HepG2 (cell line): ENCODE results near the gene ZNF638. TPM values are rescaled to one million over a fixed set of nuclear protein-coding genes. Genes with fewer than 3 reads are reported as not detected.
A peak's percentile ranks its signal among the peaks of the same experiment; 100 is the strongest.

Experiments
- CSRNP2 ChIP-seq: sonication (generic); formaldehyde crosslinking; conservative IDR thresholded peaks from 2 replicates; pipeline ENCODE4 v1.8.0; 2022; ENCODE audit warnings: low read depth, missing genetic modification reagents
- EEA1 ChIP-seq: sonication (generic); formaldehyde crosslinking; IDR thresholded peaks from 2 replicates; pipeline ENCODE4 v1.5.1; 2020; ENCODE audit warnings: mild to moderate bottlenecking, missing genetic modification reagents, borderline replicate concordance
- IRF9 ChIP-seq: sonication (generic); formaldehyde crosslinking; IDR thresholded peaks from 2 replicates; pipeline ENCODE4 v1.8.0; 2022; ENCODE audit warnings: missing genetic modification reagents, mild to moderate bottlenecking, borderline replicate concordance
- KAT7 ChIP-seq: IDR thresholded peaks from 2 replicates; pipeline ENCODE4 v1.6.1; 2018; ENCODE audit warnings: borderline replicate concordance, missing compliant biosample characterization
- KDM6A ChIP-seq: IDR thresholded peaks from 2 replicates; pipeline ENCODE4 v1.6.1; 2016; ENCODE audit warnings: low read depth
- PITX1 ChIP-seq: sonication (generic); formaldehyde crosslinking; IDR thresholded peaks from 2 replicates; pipeline ENCODE4 v1.5.1; 2020; ENCODE audit warnings: mild to moderate bottlenecking, missing genetic modification reagents
- PTBP1 ChIP-seq: fragments of 200-400 bp; formaldehyde crosslinking; IDR thresholded peaks from 2 replicates; pipeline ENCODE4 v1.6.1; 2018; ENCODE audit warnings: low read length, low read depth; ENCODE audit not compliant: poor library complexity, severe bottlenecking
- REXO4 ChIP-seq: sonication (generic); formaldehyde crosslinking; IDR thresholded peaks from 2 replicates; pipeline ENCODE4 v1.8.0; 2022; ENCODE audit warnings: missing genetic modification reagents, mild to moderate bottlenecking, borderline replicate concordance
- SMARCC2 ChIP-seq: fragments of 450-650 bp; IDR thresholded peaks from 2 replicates; pipeline ENCODE4 v1.6.1; 2017; ENCODE audit warnings: antibody characterized with exemption, mild to moderate bottlenecking
- STAT5B ChIP-seq: sonication (generic); formaldehyde crosslinking; IDR thresholded peaks from 2 replicates; pipeline ENCODE4 v1.4.0; 2020; ENCODE audit warnings: missing genetic modification reagents
- SYNCRIP ChIP-seq: fragments of 200-400 bp; formaldehyde crosslinking; IDR thresholded peaks from 2 replicates; pipeline ENCODE4 v1.6.1; 2018; ENCODE audit warnings: mild to moderate bottlenecking, low read depth, low read length; ENCODE audit not compliant: insufficient read depth
- THAP7 ChIP-seq: sonication (generic); formaldehyde crosslinking; IDR thresholded peaks from 2 replicates; pipeline ENCODE4 v1.8.1; 2023; ENCODE audit warnings: mild to moderate bottlenecking, missing genetic modification reagents
- ZBTB20 ChIP-seq: sonication (generic); formaldehyde crosslinking; IDR thresholded peaks from 2 replicates; pipeline ENCODE4 v1.8.1; 2023; ENCODE audit warnings: missing genetic modification reagents, low read depth, mild to moderate bottlenecking, borderline replicate concordance
- ZBTB26 ChIP-seq: IDR thresholded peaks from 2 replicates; pipeline ENCODE4 v1.6.1; 2016; ENCODE audit warnings: missing compliant biosample characterization, missing genetic modification reagents, borderline replicate concordance
- ZNF282 ChIP-seq: fragments of 450-650 bp; IDR thresholded peaks from 2 replicates; pipeline ENCODE4 v1.6.1; 2018; ENCODE audit not compliant: partially characterized antibody
- ZNF564 ChIP-seq: sonication (generic); formaldehyde crosslinking; IDR thresholded peaks from 2 replicates; pipeline ENCODE4 v1.8.1; 2023; ENCODE audit warnings: mild to moderate bottlenecking, missing genetic modification reagents
- ZNF691 ChIP-seq: sonication (generic); formaldehyde crosslinking; IDR thresholded peaks from 2 replicates; pipeline ENCODE4 v1.4.0; 2020; ENCODE audit warnings: missing genetic modification reagents, low read depth, mild to moderate bottlenecking, borderline replicate concordance
- ZNF773 ChIP-seq: sonication (generic); formaldehyde crosslinking; IDR thresholded peaks from 2 replicates; pipeline ENCODE4 v1.4.0; 2020; ENCODE audit warnings: missing genetic modification reagents, borderline replicate concordance
- ZNF777 ChIP-seq: sonication (generic); formaldehyde crosslinking; IDR thresholded peaks from 2 replicates; pipeline ENCODE4 v1.4.0; 2020; ENCODE audit warnings: missing genetic modification reagents
- ZNF788 ChIP-seq: sonication (generic); formaldehyde crosslinking; IDR thresholded peaks from 2 replicates; pipeline ENCODE4 v1.5.0; 2020; ENCODE audit warnings: mild to moderate bottlenecking, missing genetic modification reagents, borderline replicate concordance
- ZNF816 ChIP-seq: sonication (generic); formaldehyde crosslinking; IDR thresholded peaks from 2 replicates; pipeline ENCODE4 v1.8.0; 2022; ENCODE audit warnings: missing genetic modification reagents, mild to moderate bottlenecking, borderline replicate concordance
- ZNF850 ChIP-seq: sonication (generic); formaldehyde crosslinking; conservative IDR thresholded peaks from 2 replicates; pipeline ENCODE4 v1.9.0; 2021; ENCODE audit warnings: mild to moderate bottlenecking, missing genetic modification reagents
- ZNF879 ChIP-seq: sonication (generic); formaldehyde crosslinking; IDR thresholded peaks from 2 replicates; pipeline ENCODE4 v1.8.1; 2023; ENCODE audit warnings: missing genetic modification reagents
- ZSCAN25 ChIP-seq: sonication (generic); formaldehyde crosslinking; IDR thresholded peaks from 2 replicates; pipeline ENCODE4 v1.8.0; 2022; ENCODE audit warnings: mild to moderate bottlenecking, missing genetic modification reagents
- polyA plus RNA-seq, 8 experiments: library from polyadenylated mRNA; depleted of rRNA in 3 of 8; stranded (reverse) in 7 of 8; unstranded in 1 of 8; fragments of >200 nt; fragmentation: Illumina TruSeq in 4 of 8; extraction: Trizol in 4 of 8; gene quantifications; 2 replicates each; pipeline versions ENCODE4 v1.2.1 to v1.2.3, GENCODE V29; 2011 to 2016; ENCODE audit warnings: low read depth in 4 of 8, missing spikeins in 1 of 8, mixed read lengths in 1 of 8; ENCODE audit not compliant: insufficient read depth in 1 of 8
- total RNA-seq, 5 experiments: library from RNA; depleted of rRNA; stranded (reverse); fragments of >200 nt; fragmentation: Illumina TruSeq; extraction: Trizol; gene quantifications; 2 replicates each; pipeline ENCODE4 v1.2.3, GENCODE V29; 2016; ENCODE audit warnings: low read depth in 1 of 5

Gene ZNF638
- total and polyA plus RNA-seq, 2 of the 13 experiments (the other 11 are each of a cell fraction or from before 2014, with no cell fraction given): 92.7 to 144 TPM

- TF ChIP-seq CSRNP2 (CRISPR knock-in tag) (peak; percentile 81; the same call in 1 of the 2 replicates), IRF9 (CRISPR knock-in tag) (peak; percentile 85; the same call in 1 of the 2 replicates), EEA1 (CRISPR knock-in tag) (peak; percentile 75; the same call in 1 of the 2 replicates), REXO4 (no peak), ZNF282 (no peak), ZNF816 (CRISPR knock-in tag) (peak; percentile 45), ZNF850 (CRISPR knock-in tag) (no peak), SYNCRIP (no peak), KAT7 (peak; percentile 95; the same call in 1 of the 2 replicates), ZBTB20 (peak; percentile 76; the same call in 1 of the 2 replicates), ZNF879 (CRISPR knock-in tag) (no peak), ZNF564 (CRISPR knock-in tag) (peak; percentile 88), PITX1 (CRISPR knock-in tag) (peak; percentile 53; the same call in 1 of the 2 replicates), ZSCAN25 (CRISPR knock-in tag) (peak; percentile 83), THAP7 (CRISPR knock-in tag) (no peak; the same call in 1 of the 2 replicates), ZNF777 (peak; percentile 90), KDM6A (CRISPR knock-in tag) (no peak), ZNF773 (CRISPR knock-in tag) (no peak), ZBTB26 (peak; percentile 28; the same call in 1 of the 2 replicates), ZNF788 (CRISPR knock-in tag) (peak; percentile 86), STAT5B (CRISPR knock-in tag) (no peak), PTBP1 (no peak), ZNF691 (peak; percentile 76; the same call in 1 of the 2 replicates), SMARCC2 (no peak)
Measured at GRCh38 chr2:71331581-71332434, at the start of gene ZNF638 (continued).
